Loucy (cell line): ENCODE results near the gene SLC6A11.

Experiments used
- EZH2phosphoT487 ChIP-seq: fragments of 200-600 bp; IDR thresholded peaks from 2 replicates; pipeline ENCODE4 v1.6.1; 2018; ENCODE audit warnings: antibody characterized with exemption, mild to moderate bottlenecking, moderate library complexity, borderline replicate concordance
- TF ChIP-seq, protein P1 (sequence below): fragments of 200-600 bp; sonication (generic); conservative IDR thresholded peaks from 2 replicates; pipeline ENCODE4 v1.5.1; 2014; ENCODE audit warnings: mild to moderate bottlenecking, antibody characterized with exemption, low read length

DNA sequence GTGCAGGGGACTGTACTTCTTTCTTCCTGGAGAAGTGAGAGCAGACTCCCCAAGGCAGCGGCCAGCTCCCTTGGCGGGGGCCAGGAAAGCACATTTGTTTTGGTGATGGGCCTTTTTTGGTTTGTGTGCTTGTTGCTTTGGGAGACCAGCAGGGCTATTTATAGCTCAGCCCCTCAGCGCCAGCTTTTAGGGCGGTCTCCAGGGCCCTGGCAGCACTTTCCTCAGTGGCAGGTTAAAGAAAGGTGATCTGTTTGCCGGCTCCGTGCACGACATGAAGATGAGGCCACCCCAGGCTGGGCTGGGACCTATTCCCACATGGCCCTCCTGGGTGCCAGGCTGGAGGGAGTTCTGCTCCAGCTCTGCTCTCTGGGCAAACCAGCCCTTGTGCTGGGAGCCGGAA, 21.8 kb downstream of the SLC6A11 start:
- TF ChIP-seq, protein P1, sequence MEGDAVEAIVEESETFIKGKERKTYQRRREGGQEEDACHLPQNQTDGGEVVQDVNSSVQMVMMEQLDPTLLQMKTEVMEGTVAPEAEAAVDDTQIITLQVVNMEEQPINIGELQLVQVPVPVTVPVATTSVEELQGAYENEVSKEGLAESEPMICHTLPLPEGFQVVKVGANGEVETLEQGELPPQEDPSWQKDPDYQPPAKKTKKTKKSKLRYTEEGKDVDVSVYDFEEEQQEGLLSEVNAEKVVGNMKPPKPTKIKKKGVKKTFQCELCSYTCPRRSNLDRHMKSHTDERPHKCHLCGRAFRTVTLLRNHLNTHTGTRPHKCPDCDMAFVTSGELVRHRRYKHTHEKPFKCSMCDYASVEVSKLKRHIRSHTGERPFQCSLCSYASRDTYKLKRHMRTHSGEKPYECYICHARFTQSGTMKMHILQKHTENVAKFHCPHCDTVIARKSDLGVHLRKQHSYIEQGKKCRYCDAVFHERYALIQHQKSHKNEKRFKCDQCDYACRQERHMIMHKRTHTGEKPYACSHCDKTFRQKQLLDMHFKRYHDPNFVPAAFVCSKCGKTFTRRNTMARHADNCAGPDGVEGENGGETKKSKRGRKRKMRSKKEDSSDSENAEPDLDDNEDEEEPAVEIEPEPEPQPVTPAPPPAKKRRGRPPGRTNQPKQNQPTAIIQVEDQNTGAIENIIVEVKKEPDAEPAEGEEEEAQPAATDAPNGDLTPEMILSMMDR: no peak
- no peak for TF ChIP-seq EZH2phosphoT487
